H1 (cell line): ENCODE data around the gene SPTBN1. TPM values are rescaled to one million over a fixed set of nuclear protein-coding genes. Genes with fewer than 3 reads are reported as not detected.

ENCODE experiments used
- ATF3 ChIP-seq: IDR thresholded peaks from 2 replicates; pipeline ENCODE4 v1.6.1; 2011; ENCODE audit warnings: low read depth, mild to moderate bottlenecking, low read length; ENCODE audit not compliant: insufficient read depth
- CBX8 ChIP-seq: fragments of 300-800, 300-1000 bp; sonication (generic); IDR thresholded peaks from 2 replicates; pipeline ENCODE4 v1.7.1; 2016; ENCODE audit warnings: low read depth, low read length, borderline replicate concordance
- CHD2 ChIP-seq: IDR thresholded peaks from 2 replicates; pipeline ENCODE4 v1.6.1; 2012; ENCODE audit warnings: low read length, improper control_type of control experiment
- MAFK ChIP-seq: IDR thresholded peaks from 2 replicates; pipeline ENCODE4 v1.6.1; 2012; ENCODE audit warnings: low read depth, mild to moderate bottlenecking, improper control_type of control experiment, low read length
- POLR2A ChIP-seq, 2 experiments: IDR thresholded peaks; 1 replicate in 1 of 2; 2 replicates in 1 of 2; pipeline ENCODE4 v1.6.1; 2011; ENCODE audit warnings: low read depth in 2 of 2, low read length in 2 of 2, mild to moderate bottlenecking in 2 of 2; ENCODE audit errors: control extremely low read depth in 1 of 2
- POLR2AphosphoS5 ChIP-seq: IDR thresholded peaks from 2 replicates; pipeline ENCODE4 v1.6.1; 2011; ENCODE audit warnings: low read depth, low read length
- SIRT6 ChIP-seq: IDR thresholded peaks from one replicate; pipeline ENCODE4 v1.7.1; 2012; ENCODE audit warnings: low read length, inconsistent platforms
- YY1 ChIP-seq: IDR thresholded peaks from 2 replicates; pipeline ENCODE4 v1.6.1; 2011; ENCODE audit warnings: low read depth, mild to moderate bottlenecking, low read length
- polyA plus RNA-seq, 7 experiments: library from polyadenylated mRNA; depleted of rRNA in 3 of 7; stranded (reverse) in 5 of 7; unstranded in 2 of 7; fragments of >200 nt in 5 of 7; fragments of 200-250 nt in 2 of 7; gene quantifications; 1 replicate in 5 of 7; 2 replicates in 1 of 7; 4 replicates in 1 of 7; pipeline versions ENCODE4 v1.2.1 to v1.2.3, GENCODE V29; 2011 to 2013; ENCODE audit warnings: missing spikeins in 2 of 7, mixed read lengths in 2 of 7
- total RNA-seq: library from RNA; stranded (reverse); fragmentation: NEBNext Ultra II Directional; extraction: Animal tissue kit (Norgen Biotek cat#: 25700); gene quantifications from 2 replicates; pipeline ENCODE4 v1.2.1, GENCODE V29; 2021

Gene SPTBN1
- total and polyA plus RNA-seq, 2 of the 8 experiments (the other 6 are each of a cell fraction or from before 2014, with no cell fraction given) = 31.8 to 180 TPM

- TF ChIP-seq MAFK = no peak
- TF ChIP-seq POLR2A (IDR thresholded peaks at IDR 0.05; ENCODE audit: control extremely low read depth in 1 of 2, low read depth in 2 of 2, low read length in 2 of 2) = no peak
- no peak for TF ChIP-seq YY1
- TF ChIP-seq ATF3 = no peak
- no peak for TF ChIP-seq SIRT6
- no peak for TF ChIP-seq POLR2AphosphoS5
- no peak for TF ChIP-seq CHD2
- no peak for TF ChIP-seq CBX8
Measured at GRCh38 chr2:54588244-54588899, 132.2 kb downstream of the SPTBN1 start (continued).
